ENCODE results near the gene SHISAL1.

The SHISAL1 gene

GRCh38 chr22:44293034-44293433, 19.7 kb downstream of the SHISAL1 start:
- H3K4me3 ChIP-seq (ENCODE audit: low read length in 2 of 2), result no peak overlapping the region
- H3K36me3 ChIP-seq (ENCODE audit: control insufficient read depth in 2 of 2, insufficient read depth in 2 of 2, low read length in 2 of 2), result no peaks in the 10 kb centered on the region
- no peak overlapping the region for H3K9ac ChIP-seq (ENCODE audit: low read depth in 1 of 2, low read length in 2 of 2)
- H3K27me3 ChIP-seq (ENCODE audit: control insufficient read depth in 2 of 2, insufficient read depth in 2 of 2, low read length in 2 of 2), result no peaks in the 10 kb centered on the region
- H3K4me1 ChIP-seq (ENCODE audit: control insufficient read depth in 2 of 2, insufficient read depth in 2 of 2, low read length in 2 of 2), result peaks cover 0 to 2% of the 10 kb centered on the region in 2 donors
- no peaks in the 10 kb centered on the region for H3K9me3 ChIP-seq (ENCODE audit: control insufficient read depth in 2 of 2, low read length in 2 of 2)
- no peak overlapping the region for H3K27ac ChIP-seq (ENCODE audit: low read depth in 2 of 2, low read length in 2 of 2)

DNA sequence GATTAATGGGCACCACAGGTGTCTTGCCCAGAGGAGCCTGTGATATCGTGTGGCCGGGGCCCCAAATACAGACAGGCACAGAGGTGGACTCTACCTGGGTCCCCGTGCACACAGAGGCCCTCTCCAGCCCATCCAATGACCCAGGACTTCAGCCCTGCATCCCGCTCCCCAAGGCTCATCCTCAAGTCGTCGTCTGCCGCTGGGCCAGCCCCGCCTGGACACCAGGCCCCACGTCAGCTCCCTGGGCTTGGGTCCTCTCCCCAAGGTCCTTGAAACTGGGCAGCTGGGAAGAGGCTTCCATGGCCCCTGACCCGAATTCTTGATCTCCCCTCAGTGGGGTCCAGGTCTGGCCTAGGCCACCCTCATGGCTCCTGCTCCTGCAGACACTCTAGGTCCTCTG, 20.2 kb downstream of the SHISAL1 start:
- no peaks in the 10 kb centered on the region for H3K27me3 ChIP-seq (ENCODE audit: control insufficient read depth in 2 of 2, insufficient read depth in 2 of 2, low read length in 2 of 2)
- no peak overlapping the region for H3K4me3 ChIP-seq (ENCODE audit: low read length in 2 of 2)
- no peaks in the 10 kb centered on the region for H3K36me3 ChIP-seq (ENCODE audit: control insufficient read depth in 2 of 2, insufficient read depth in 2 of 2, low read length in 2 of 2)
- no peaks in the 10 kb centered on the region for H3K9me3 ChIP-seq (ENCODE audit: control insufficient read depth in 2 of 2, low read length in 2 of 2)
- no peak overlapping the region for H3K27ac ChIP-seq (ENCODE audit: low read depth in 2 of 2, low read length in 2 of 2)
- H3K9ac ChIP-seq (ENCODE audit: low read depth in 1 of 2, low read length in 2 of 2), result no peak overlapping the region
- peaks cover 0 to 4% of the 10 kb centered on the region in 2 donors for H3K4me1 ChIP-seq (ENCODE audit: control insufficient read depth in 2 of 2, insufficient read depth in 2 of 2, low read length in 2 of 2)

- H3K4me1 ChIP-seq (ENCODE audit: control insufficient read depth in 2 of 2, insufficient read depth in 2 of 2, low read length in 2 of 2), result peaks cover 0 to 4% of the 10 kb centered on the region in 2 donors
- H3K4me3 ChIP-seq (ENCODE audit: low read length in 2 of 2), result no peak overlapping the region
- no peak overlapping the region for H3K9ac ChIP-seq (ENCODE audit: low read depth in 1 of 2, low read length in 2 of 2)
- H3K27me3 ChIP-seq (ENCODE audit: control insufficient read depth in 2 of 2, insufficient read depth in 2 of 2, low read length in 2 of 2), result no peaks in the 10 kb centered on the region
- H3K27ac ChIP-seq (ENCODE audit: low read depth in 2 of 2, low read length in 2 of 2), result no peak overlapping the region
- H3K9me3 ChIP-seq (ENCODE audit: control insufficient read depth in 2 of 2, low read length in 2 of 2), result no peaks in the 10 kb centered on the region
- H3K36me3 ChIP-seq (ENCODE audit: control insufficient read depth in 2 of 2, insufficient read depth in 2 of 2, low read length in 2 of 2), result no peaks in the 10 kb centered on the region
Observed at GRCh38 chr22:44291674-44292360, 20.9 kb downstream of the SHISAL1 start.

- Histone ChIP-seq H3K27ac (ENCODE audit: low read depth in 2 of 2, low read length in 2 of 2) (no peak overlapping the region), H3K4me1 (ENCODE audit: control insufficient read depth in 2 of 2, insufficient read depth in 2 of 2, low read length in 2 of 2) (peaks cover 0 to 4% of the 10 kb centered on the region in 2 donors), H3K4me3 (ENCODE audit: low read length in 2 of 2) (no peak overlapping the region), H3K36me3 (ENCODE audit: control insufficient read depth in 2 of 2, insufficient read depth in 2 of 2, low read length in 2 of 2) (no peaks in the 10 kb centered on the region), H3K9ac (ENCODE audit: low read depth in 1 of 2, low read length in 2 of 2) (no peak overlapping the region), H3K9me3 (ENCODE audit: control insufficient read depth in 2 of 2, low read length in 2 of 2) (no peaks in the 10 kb centered on the region), H3K27me3 (ENCODE audit: control insufficient read depth in 2 of 2, insufficient read depth in 2 of 2, low read length in 2 of 2) (no peaks in the 10 kb centered on the region)
Observed at GRCh38 chr22:44291265-44291664, 21.5 kb downstream of the SHISAL1 start.

DNA sequence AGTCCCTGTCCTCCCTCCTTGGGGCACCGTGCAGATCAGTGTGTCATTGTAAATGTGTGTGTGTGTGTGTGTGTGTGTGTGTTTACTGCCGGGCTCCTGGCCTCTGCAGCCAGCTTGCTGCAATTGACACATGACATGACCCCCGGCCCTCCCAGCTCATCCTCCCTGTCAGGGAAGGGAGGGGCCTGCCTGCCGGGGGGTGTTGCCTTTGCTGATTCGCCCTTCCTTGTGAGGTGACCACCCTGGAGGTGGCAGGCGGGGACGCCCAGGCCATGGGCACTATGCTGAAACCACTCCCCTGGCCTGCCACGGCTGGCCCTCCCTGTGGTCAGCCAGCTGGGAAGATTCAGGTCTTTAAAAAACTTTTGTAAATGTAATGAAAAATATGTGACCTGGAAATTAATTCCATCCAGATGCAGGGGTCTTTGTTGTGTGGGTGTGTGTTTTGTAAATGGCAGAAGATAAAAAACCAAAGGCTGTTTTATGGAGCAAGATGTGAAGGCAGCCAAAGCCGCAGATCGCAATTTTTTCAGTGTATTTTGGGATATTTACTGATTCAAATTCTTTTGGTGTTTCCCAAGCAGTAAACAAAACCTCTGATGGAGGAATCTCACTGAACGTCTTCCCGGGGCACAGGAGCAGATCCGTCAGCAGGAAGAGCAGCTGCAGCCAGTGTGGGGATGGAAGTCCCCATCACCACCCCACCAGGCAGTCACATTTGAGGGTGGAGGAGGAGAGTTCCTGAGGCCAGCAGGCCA, 23.2 kb downstream of the SHISAL1 start:
- H3K4me1 ChIP-seq (ENCODE audit: control insufficient read depth in 2 of 2, insufficient read depth in 2 of 2, low read length in 2 of 2), result peaks cover 0 to 4% of the 10 kb centered on the region in 2 donors
- H3K27ac ChIP-seq (ENCODE audit: low read depth in 2 of 2, low read length in 2 of 2), result peak overlapping the region; percentile 52 to 56
- H3K27me3 ChIP-seq (ENCODE audit: control insufficient read depth in 2 of 2, insufficient read depth in 2 of 2, low read length in 2 of 2), result no peaks in the 10 kb centered on the region

GRCh38 chr22:44288913-44289312, 23.8 kb downstream of the SHISAL1 start:
- H3K27me3 ChIP-seq (ENCODE audit: control insufficient read depth in 2 of 2, insufficient read depth in 2 of 2, low read length in 2 of 2), result no peaks in the 10 kb centered on the region
- H3K27ac ChIP-seq (ENCODE audit: low read depth in 2 of 2, low read length in 2 of 2), result peak overlapping the region; percentile 52 to 56
- peaks cover 0 to 4% of the 10 kb centered on the region in 2 donors for H3K4me1 ChIP-seq (ENCODE audit: control insufficient read depth in 2 of 2, insufficient read depth in 2 of 2, low read length in 2 of 2)
- H3K9ac ChIP-seq (ENCODE audit: low read depth in 1 of 2, low read length in 2 of 2), result no peak overlapping the region
- H3K4me3 ChIP-seq (ENCODE audit: low read length in 2 of 2), result no peak overlapping the region
- H3K9me3 ChIP-seq (ENCODE audit: control insufficient read depth in 2 of 2, low read length in 2 of 2), result no peaks in the 10 kb centered on the region
- no peaks in the 10 kb centered on the region for H3K36me3 ChIP-seq (ENCODE audit: control insufficient read depth in 2 of 2, insufficient read depth in 2 of 2, low read length in 2 of 2)

More for the DNA sequence above, 23.2 kb downstream of the SHISAL1 start:
- no peak overlapping the region for H3K4me3 ChIP-seq (ENCODE audit: low read length in 2 of 2)
- no peaks in the 10 kb centered on the region for H3K36me3 ChIP-seq (ENCODE audit: control insufficient read depth in 2 of 2, insufficient read depth in 2 of 2, low read length in 2 of 2)
- no peaks in the 10 kb centered on the region for H3K9me3 ChIP-seq (ENCODE audit: control insufficient read depth in 2 of 2, low read length in 2 of 2)
- H3K9ac ChIP-seq (ENCODE audit: low read depth in 1 of 2, low read length in 2 of 2), result no peak overlapping the region

DNA sequence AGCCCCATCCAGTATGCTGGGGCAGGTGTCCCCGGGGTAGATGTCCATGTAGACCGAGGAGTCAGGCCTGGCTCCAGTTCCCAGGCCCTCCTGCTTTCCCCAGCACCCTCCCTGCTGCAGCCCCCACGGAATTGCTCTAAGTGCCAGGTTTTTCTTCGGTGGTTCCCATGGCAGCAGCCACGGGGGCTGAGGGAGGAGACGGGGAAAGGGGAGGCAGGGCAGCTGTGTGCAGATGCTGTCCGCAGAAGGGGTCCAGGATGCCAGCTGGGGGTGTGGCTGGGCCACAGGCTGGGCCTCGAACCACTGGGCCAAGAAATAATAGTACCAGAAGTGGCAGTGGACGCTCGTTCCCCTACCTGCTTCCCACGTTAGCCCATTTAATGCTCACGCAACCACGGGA, 25.0 kb downstream of the SHISAL1 start:
- Histone ChIP-seq H3K36me3 (ENCODE audit: control insufficient read depth in 2 of 2, insufficient read depth in 2 of 2, low read length in 2 of 2) (no peaks in the 10 kb centered on the region), H3K27ac (ENCODE audit: low read depth in 2 of 2, low read length in 2 of 2) (no peak overlapping the region), H3K9me3 (ENCODE audit: control insufficient read depth in 2 of 2, low read length in 2 of 2) (no peaks in the 10 kb centered on the region), H3K9ac (ENCODE audit: low read depth in 1 of 2, low read length in 2 of 2) (no peak overlapping the region), H3K4me3 (ENCODE audit: low read length in 2 of 2) (no peak overlapping the region), H3K4me1 (ENCODE audit: control insufficient read depth in 2 of 2, insufficient read depth in 2 of 2, low read length in 2 of 2) (peaks cover 0 to 4% of the 10 kb centered on the region in 2 donors), H3K27me3 (ENCODE audit: control insufficient read depth in 2 of 2, insufficient read depth in 2 of 2, low read length in 2 of 2) (no peaks in the 10 kb centered on the region)

- no peaks in the 10 kb centered on the region for H3K27me3 ChIP-seq (ENCODE audit: control insufficient read depth in 2 of 2, insufficient read depth in 2 of 2, low read length in 2 of 2)
- no peak overlapping the region for H3K4me3 ChIP-seq (ENCODE audit: low read length in 2 of 2)
- H3K9ac ChIP-seq (ENCODE audit: low read depth in 1 of 2, low read length in 2 of 2), result no peak overlapping the region
- H3K9me3 ChIP-seq (ENCODE audit: control insufficient read depth in 2 of 2, low read length in 2 of 2), result no peaks in the 10 kb centered on the region
- no peaks in the 10 kb centered on the region for H3K36me3 ChIP-seq (ENCODE audit: control insufficient read depth in 2 of 2, insufficient read depth in 2 of 2, low read length in 2 of 2)
- no peak overlapping the region for H3K27ac ChIP-seq (ENCODE audit: low read depth in 2 of 2, low read length in 2 of 2)
- H3K4me1 ChIP-seq (ENCODE audit: control insufficient read depth in 2 of 2, insufficient read depth in 2 of 2, low read length in 2 of 2), result peaks cover 0 to 4% of the 10 kb centered on the region in 2 donors
Observed at GRCh38 chr22:44287121-44287693, 25.5 kb downstream of the SHISAL1 start.

DNA sequence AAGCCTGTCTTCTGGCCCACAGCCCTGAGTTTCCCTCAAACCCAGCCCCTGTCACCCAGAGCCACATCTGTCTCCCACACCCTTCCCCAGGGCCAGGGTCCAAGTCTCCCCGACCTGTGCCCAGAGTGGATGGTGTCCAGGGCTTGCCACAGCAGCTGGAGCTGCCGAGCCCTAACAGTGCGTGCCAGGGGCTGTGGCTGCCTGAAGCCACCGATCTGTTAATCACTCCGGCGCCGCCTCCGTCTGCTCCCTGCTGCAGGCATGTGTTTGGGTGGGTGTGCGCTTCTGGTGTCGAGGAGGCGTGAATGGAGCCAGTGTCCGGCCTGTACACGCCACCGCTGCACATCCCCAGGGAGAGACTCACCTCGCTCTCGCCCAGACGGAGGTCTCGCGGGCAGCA, 26.1 kb downstream of the SHISAL1 start:
- H3K27me3 ChIP-seq (ENCODE audit: control insufficient read depth in 2 of 2, insufficient read depth in 2 of 2, low read length in 2 of 2), result no peaks in the 10 kb centered on the region
- no peaks in the 10 kb centered on the region for H3K9me3 ChIP-seq (ENCODE audit: control insufficient read depth in 2 of 2, low read length in 2 of 2)
- peaks cover 0 to 4% of the 10 kb centered on the region in 2 donors for H3K4me1 ChIP-seq (ENCODE audit: control insufficient read depth in 2 of 2, insufficient read depth in 2 of 2, low read length in 2 of 2)
- no peak overlapping the region for H3K4me3 ChIP-seq (ENCODE audit: low read length in 2 of 2)
- no peak overlapping the region for H3K27ac ChIP-seq (ENCODE audit: low read depth in 2 of 2, low read length in 2 of 2)
- H3K9ac ChIP-seq (ENCODE audit: low read depth in 1 of 2, low read length in 2 of 2), result no peak overlapping the region
- H3K36me3 ChIP-seq (ENCODE audit: control insufficient read depth in 2 of 2, insufficient read depth in 2 of 2, low read length in 2 of 2), result no peaks in the 10 kb centered on the region

GRCh38 chr22:44284711-44285110, 28.0 kb downstream of the SHISAL1 start:
- H3K27ac ChIP-seq (ENCODE audit: low read depth in 2 of 2, low read length in 2 of 2), result no peak overlapping the region
- H3K27me3 ChIP-seq (ENCODE audit: control insufficient read depth in 2 of 2, insufficient read depth in 2 of 2, low read length in 2 of 2), result no peaks in the 10 kb centered on the region
- H3K4me3 ChIP-seq (ENCODE audit: low read length in 2 of 2), result no peak overlapping the region

More at GRCh38 chr22:44284711-44285110, 28.0 kb downstream of the SHISAL1 start:
- Histone ChIP-seq H3K36me3 (ENCODE audit: control insufficient read depth in 2 of 2, insufficient read depth in 2 of 2, low read length in 2 of 2) (no peaks in the 10 kb centered on the region), H3K4me1 (ENCODE audit: control insufficient read depth in 2 of 2, insufficient read depth in 2 of 2, low read length in 2 of 2) (peaks cover 0 to 2% of the 10 kb centered on the region in 2 donors), H3K9ac (ENCODE audit: low read depth in 1 of 2, low read length in 2 of 2) (no peak overlapping the region), H3K9me3 (ENCODE audit: control insufficient read depth in 2 of 2, low read length in 2 of 2) (no peaks in the 10 kb centered on the region)

All from mucosa of rectum (tissue), 2 donors.